Measurements from ENCODE around the gene MUC15. TPM values are rescaled to one million over a fixed set of nuclear protein-coding genes. Genes with fewer than 3 reads are reported as not detected.
"Not testable (repeated sequence)": the region's sequence is repeated elsewhere in the genome, so short reads cannot be mapped to it uniquely, and the experiment has no call there.

Gene MUC15
- total RNA-seq, 2 experiments from 2014 or later = not detected

DNA sequence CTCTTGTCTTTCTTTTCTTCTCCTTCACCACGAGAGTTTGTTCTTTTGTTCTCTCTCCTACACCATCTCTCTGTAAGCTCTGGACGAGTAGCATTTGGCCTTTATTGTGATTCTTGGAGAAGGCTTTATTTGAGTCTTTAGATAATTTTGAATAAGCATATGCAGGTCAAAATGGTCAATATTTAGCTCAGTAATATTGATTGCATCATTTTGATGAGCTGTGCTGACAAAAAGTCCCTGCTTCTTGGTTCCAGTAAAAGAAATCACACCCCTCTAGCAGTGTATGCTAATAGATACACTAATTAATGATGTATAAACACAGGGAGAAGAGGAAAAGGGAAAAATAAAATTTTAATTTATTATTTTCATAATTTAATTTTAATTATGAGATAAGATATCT is 25.8 kb upstream of the MUC15 start:
- CTCF ChIA-PET = no interaction called here
- intact Hi-C loops (cut with micrococcal nuclease) = no loop called here
- H3K27me3 Mint-ChIP-seq = no peaks in the 10 kb centered on the region
- ATAC-seq (no peak), DNase-seq (no peak)
- POLR2A ChIA-PET = no interaction called here
- no peak overlapping the region for H3K27ac Mint-ChIP-seq
- H3K4me1 Mint-ChIP-seq (ENCODE audit: low read depth) = no peaks in the 10 kb centered on the region
- H3K9me3 Mint-ChIP-seq = peaks cover 8% of the 10 kb centered on the region
- H3K36me3 Mint-ChIP-seq (ENCODE audit: low read depth) = no peaks in the 10 kb centered on the region
- TF ChIP-seq, protein P1, sequence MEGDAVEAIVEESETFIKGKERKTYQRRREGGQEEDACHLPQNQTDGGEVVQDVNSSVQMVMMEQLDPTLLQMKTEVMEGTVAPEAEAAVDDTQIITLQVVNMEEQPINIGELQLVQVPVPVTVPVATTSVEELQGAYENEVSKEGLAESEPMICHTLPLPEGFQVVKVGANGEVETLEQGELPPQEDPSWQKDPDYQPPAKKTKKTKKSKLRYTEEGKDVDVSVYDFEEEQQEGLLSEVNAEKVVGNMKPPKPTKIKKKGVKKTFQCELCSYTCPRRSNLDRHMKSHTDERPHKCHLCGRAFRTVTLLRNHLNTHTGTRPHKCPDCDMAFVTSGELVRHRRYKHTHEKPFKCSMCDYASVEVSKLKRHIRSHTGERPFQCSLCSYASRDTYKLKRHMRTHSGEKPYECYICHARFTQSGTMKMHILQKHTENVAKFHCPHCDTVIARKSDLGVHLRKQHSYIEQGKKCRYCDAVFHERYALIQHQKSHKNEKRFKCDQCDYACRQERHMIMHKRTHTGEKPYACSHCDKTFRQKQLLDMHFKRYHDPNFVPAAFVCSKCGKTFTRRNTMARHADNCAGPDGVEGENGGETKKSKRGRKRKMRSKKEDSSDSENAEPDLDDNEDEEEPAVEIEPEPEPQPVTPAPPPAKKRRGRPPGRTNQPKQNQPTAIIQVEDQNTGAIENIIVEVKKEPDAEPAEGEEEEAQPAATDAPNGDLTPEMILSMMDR (IDR thresholded peaks at IDR 0.05) = no peak
- H3K4me3 Mint-ChIP-seq = no peak overlapping the region

GRCh38 chr11:26597049-26597689 is 25.1 kb upstream of the MUC15 start:
- H3K27me3 Mint-ChIP-seq; CTCF ChIA-PET; H3K9me3 Mint-ChIP-seq; POLR2A ChIA-PET; intact Hi-C loops (cut with micrococcal nuclease); ATAC-seq; H3K36me3 Mint-ChIP-seq (ENCODE audit: low read depth); H3K27ac Mint-ChIP-seq; DNase-seq; H3K4me3 Mint-ChIP-seq; H3K4me1 Mint-ChIP-seq (ENCODE audit: low read depth): not testable (repeated sequence)

DNA sequence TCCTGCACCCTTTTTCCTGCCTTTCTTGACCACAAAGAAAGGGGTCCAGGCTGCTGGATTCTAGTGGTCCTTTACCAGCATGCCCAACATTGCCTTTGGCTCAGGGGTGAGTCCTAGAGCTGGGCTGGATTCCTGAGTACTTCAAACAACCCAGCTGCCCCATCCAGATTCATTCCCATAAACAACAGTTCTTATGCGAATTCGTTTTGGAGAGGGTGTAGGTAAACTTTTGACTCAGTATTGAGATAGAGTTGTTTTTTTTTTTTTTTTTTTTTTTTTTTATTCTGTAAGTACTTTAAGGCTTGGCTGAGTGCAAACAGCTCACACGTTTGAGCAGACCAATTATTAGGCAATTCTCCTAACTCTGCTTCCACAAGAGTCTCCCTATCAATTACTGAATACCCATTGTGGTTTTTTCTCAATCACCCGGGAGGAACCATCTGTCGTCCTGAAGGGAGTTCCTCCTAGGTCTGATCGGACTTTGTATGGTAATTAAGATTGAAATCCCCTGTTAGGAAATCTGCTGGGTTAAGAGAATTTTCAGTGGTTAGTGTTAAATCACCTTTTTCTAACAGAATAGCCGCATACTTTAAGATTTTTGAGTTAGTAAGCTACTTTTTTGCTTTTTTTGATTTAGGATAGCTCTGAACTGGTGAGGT is 23.3 kb upstream of the MUC15 start:
- H3K4me3 Mint-ChIP-seq; CTCF ChIA-PET; H3K27me3 Mint-ChIP-seq; DNase-seq; H3K4me1 Mint-ChIP-seq (ENCODE audit: low read depth); POLR2A ChIA-PET; H3K9me3 Mint-ChIP-seq; intact Hi-C loops (cut with micrococcal nuclease); H3K27ac Mint-ChIP-seq; H3K36me3 Mint-ChIP-seq (ENCODE audit: low read depth); ATAC-seq: not testable (repeated sequence)

DNA sequence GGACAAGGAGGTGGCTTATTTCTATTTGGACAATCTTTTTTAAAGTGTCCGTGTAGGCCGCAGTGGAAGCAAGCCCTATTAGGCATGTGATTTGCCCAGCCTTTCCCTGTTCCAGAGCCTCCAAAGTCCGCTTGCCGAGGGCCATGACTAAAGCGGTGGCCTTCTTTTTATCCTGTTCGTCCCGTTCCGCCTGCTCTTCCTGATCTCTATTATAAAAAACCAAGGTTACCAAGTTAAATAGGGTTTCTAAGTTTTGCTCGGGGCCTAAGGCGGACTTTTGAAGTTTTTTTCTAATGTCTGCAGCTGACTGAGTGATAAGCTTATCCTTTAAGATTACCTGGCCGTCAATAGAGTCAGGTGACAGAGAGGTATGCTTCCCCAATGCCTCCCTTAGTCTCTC is 21.6 kb upstream of the MUC15 start:
- CTCF ChIA-PET = no interaction called here
- Mint-ChIP-seq H3K4me1 (ENCODE audit: low read depth) (no peaks in the 10 kb centered on the region), H3K36me3 (ENCODE audit: low read depth) (no peaks in the 10 kb centered on the region), H3K9me3 (peaks cover 15% of the 10 kb centered on the region), H3K27ac (no peak overlapping the region), H3K4me3 (no peak overlapping the region), H3K27me3 (no peaks in the 10 kb centered on the region)
- ATAC-seq (no peak), DNase-seq (no peak)
- POLR2A ChIA-PET = no interaction called here
- TF ChIP-seq, protein P1 (IDR thresholded peaks at IDR 0.05) = no peak
- intact Hi-C loops (cut with micrococcal nuclease) = no loop called here

DNA sequence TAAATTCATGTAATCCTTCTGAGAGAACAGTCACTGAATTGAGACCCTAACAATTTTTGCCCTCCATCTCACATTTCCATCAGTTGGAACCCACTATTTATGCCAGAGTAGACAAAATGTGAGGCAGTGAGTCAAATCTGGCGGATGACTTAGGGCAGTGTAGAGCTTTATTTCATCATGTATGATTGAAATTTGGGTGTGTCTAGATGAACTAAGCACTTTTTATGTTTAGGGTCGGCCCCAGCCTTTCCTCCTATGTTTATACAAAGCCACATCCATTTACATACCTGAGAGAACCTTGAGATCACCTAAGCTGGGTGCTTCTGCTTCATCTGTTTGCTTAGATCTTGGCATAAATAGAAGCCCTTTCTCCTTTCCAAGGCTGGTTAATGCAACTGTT is 15.0 kb upstream of the MUC15 start:
- H3K36me3 Mint-ChIP-seq (ENCODE audit: low read depth) = no peaks in the 10 kb centered on the region

DNA sequence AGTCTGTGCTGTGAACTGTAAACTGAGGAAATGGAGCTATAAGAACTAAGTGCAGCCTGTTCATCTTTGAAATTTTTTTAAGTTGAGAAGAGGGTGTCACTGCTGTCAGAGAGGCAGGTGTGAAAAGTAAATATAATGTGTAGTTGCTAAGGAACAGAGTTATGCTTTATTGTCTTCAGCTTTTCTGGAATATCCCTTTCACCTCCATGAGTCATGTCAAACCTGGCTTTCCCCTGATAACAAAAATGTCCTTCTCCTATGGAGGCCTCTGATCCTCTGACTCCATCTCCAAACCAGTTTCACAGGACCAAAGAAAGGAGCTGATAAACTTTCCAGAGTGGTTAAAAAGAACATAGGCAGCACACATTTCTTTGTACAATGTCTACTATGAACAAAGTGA is 12.8 kb upstream of the MUC15 start:
- H3K27me3 Mint-ChIP-seq = no peaks in the 10 kb centered on the region
- intact Hi-C loops (cut with micrococcal nuclease) = no loop called here
- ChIA-PET POLR2A (no interaction called here), CTCF (no interaction called here)
- no peaks in the 10 kb centered on the region for H3K36me3 Mint-ChIP-seq (ENCODE audit: low read depth)
- peaks cover 10% of the 10 kb centered on the region for H3K9me3 Mint-ChIP-seq
- no peak overlapping the region for H3K27ac Mint-ChIP-seq
- no peak overlapping the region for H3K4me3 Mint-ChIP-seq
- ATAC-seq = no peak
- H3K4me1 Mint-ChIP-seq (ENCODE audit: low read depth) = no peaks in the 10 kb centered on the region
- TF ChIP-seq, protein P1 (IDR thresholded peaks at IDR 0.05) = no peak
- no peak for DNase-seq

More for the DNA sequence above, 15.0 kb upstream of the MUC15 start:
- ChIA-PET CTCF (no interaction called here), POLR2A (no interaction called here)
- no peak for ATAC-seq
- Mint-ChIP-seq H3K27ac (no peak overlapping the region), H3K4me3 (no peak overlapping the region), H3K9me3 (peaks cover 15% of the 10 kb centered on the region), H3K4me1 (ENCODE audit: low read depth) (no peaks in the 10 kb centered on the region), H3K27me3 (no peaks in the 10 kb centered on the region)
- no peak for DNase-seq
- TF ChIP-seq, protein P1 (IDR thresholded peaks at IDR 0.05) = no peak
- intact Hi-C loops (cut with micrococcal nuclease) = no loop called here

Measured in activated CD8-positive, alpha-beta T cell treated with anti-CD3 and anti-CD28 coated beads for 36 hours (primary cell).